K562 (cell line): Measurements from ENCODE around the gene PIGV.

Source experiments
- FOXM1 ChIP-seq, 2 experiments: fragments of 450-650 bp in 1 of 2; sonication (generic) in 1 of 2; formaldehyde crosslinking in 1 of 2; IDR thresholded peaks; 2 replicates each; pipeline versions ENCODE4 v1.6.1 to v1.9.0; 2017 to 2022; ENCODE audit warnings: low read depth in 2 of 2, mild to moderate bottlenecking in 2 of 2, missing genetic modification reagents in 1 of 2, moderate library complexity in 1 of 2
- GATAD2B ChIP-seq: fragments of 450-650 bp; IDR thresholded peaks from 2 replicates; pipeline ENCODE4 v1.6.1; 2017; ENCODE audit warnings: mild to moderate bottlenecking, borderline replicate concordance
- MTA2 ChIP-seq: fragments of 450-650 bp; IDR thresholded peaks from 2 replicates; pipeline ENCODE4 v1.6.1; 2016; ENCODE audit warnings: low read depth
- NRF1 ChIP-seq, 2 experiments: fragments of 450-650 bp; IDR thresholded peaks in 1 of 2; conservative IDR thresholded peaks in 1 of 2; 2 replicates each; pipeline ENCODE4 v1.6.1; 2014; ENCODE audit warnings: mild to moderate bottlenecking in 2 of 2
- POLR2A ChIP-seq: fragments of 450-650 bp; conservative IDR thresholded peaks from 2 replicates; pipeline ENCODE4 v1.6.1; 2016
- TFAM ChIP-seq: fragments of 250-450 bp; sonication (Bioruptor Pico); conservative IDR thresholded peaks from 2 replicates; pipeline ENCODE4 v1.5.0; 2021; ENCODE audit warnings: mild to moderate bottlenecking, moderate library complexity
- YY1 ChIP-seq, 3 experiments: IDR thresholded peaks; 2 replicates each; pipeline ENCODE4 v1.6.1; 2011; ENCODE audit warnings: low read length in 2 of 3, mild to moderate bottlenecking in 2 of 3, moderate library complexity in 2 of 3, borderline replicate concordance in 1 of 3, control low read depth in 1 of 3, low read depth in 1 of 3; ENCODE audit not compliant: insufficient read depth in 3 of 3, insufficient replicate concordance in 2 of 3, control insufficient read depth in 1 of 3, insufficient read length in 1 of 3; ENCODE audit errors: extremely low read depth in 1 of 3
- TF ChIP-seq, protein P1 (sequence below), 3 experiments: IDR thresholded peaks in 2 of 3; conservative IDR thresholded peaks in 1 of 3; 2 replicates each; pipeline ENCODE4 v1.5.1; 2011 to 2012; ENCODE audit warnings: low read length in 3 of 3, mild to moderate bottlenecking in 3 of 3, control low read depth in 2 of 3, improper control_type of control experiment in 1 of 3, inconsistent platforms in 1 of 3, low read depth in 1 of 3, mixed read lengths in 1 of 3, moderate library complexity in 1 of 3; ENCODE audit not compliant: insufficient read depth in 2 of 3

DNA sequence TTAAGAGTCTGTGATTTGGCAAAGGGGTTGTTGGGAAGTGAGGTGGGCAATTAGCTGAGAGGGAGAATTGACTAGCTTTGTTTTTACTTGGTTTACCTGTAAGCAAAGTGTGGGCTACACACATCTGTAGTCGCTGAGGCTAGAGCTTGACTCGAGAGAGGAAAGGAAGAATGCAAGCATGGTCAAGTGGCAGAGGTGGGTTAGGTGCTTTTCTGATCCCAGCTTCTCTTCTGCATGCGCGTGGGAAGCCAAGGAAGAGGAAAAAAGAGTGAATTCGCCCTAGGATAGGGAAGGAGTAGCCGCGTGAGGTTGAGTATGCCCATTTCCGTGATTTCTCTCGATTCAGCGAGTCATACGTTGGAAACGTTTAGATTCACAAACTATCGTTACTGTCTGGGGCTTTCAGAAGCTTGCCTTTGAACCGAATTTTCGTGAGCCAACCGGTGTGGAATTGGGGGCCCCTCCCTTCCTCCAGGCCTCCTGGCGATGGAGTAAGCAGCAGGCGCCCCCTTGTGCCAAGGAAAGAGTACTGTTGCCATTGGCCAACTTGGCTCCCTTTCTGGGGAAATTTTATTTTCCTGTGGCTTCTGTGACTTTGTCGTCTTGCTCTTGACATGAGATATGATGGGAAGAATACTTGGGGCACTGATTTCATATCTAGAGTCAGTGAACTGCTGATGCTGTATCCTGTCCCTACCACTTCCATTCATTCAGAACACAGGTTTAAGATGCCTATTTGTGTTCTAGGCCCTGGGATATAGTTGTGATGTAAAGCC lies 1.3 kb downstream of the PIGV start:
- TF ChIP-seq, protein P1, sequence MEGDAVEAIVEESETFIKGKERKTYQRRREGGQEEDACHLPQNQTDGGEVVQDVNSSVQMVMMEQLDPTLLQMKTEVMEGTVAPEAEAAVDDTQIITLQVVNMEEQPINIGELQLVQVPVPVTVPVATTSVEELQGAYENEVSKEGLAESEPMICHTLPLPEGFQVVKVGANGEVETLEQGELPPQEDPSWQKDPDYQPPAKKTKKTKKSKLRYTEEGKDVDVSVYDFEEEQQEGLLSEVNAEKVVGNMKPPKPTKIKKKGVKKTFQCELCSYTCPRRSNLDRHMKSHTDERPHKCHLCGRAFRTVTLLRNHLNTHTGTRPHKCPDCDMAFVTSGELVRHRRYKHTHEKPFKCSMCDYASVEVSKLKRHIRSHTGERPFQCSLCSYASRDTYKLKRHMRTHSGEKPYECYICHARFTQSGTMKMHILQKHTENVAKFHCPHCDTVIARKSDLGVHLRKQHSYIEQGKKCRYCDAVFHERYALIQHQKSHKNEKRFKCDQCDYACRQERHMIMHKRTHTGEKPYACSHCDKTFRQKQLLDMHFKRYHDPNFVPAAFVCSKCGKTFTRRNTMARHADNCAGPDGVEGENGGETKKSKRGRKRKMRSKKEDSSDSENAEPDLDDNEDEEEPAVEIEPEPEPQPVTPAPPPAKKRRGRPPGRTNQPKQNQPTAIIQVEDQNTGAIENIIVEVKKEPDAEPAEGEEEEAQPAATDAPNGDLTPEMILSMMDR (IDR thresholded peaks at IDR 0.05 in 2 of 3, conservative IDR thresholded peaks at IDR 0.05 in 1 of 3; ENCODE audit: insufficient read depth in 2 of 3, low read depth in 1 of 3, low read length in 3 of 3) = peak; percentile 95 to 99 (median 99)
- TF ChIP-seq NRF1 (conservative IDR thresholded peaks at IDR 0.05 in 1 of 2, IDR thresholded peaks at IDR 0.05 in 1 of 2) = no peak
- TF ChIP-seq MTA2 = no peak
- peak in 2 of 3 experiments; percentile 39 to 48 for TF ChIP-seq YY1 (IDR thresholded peaks at IDR 0.05; ENCODE audit: borderline replicate concordance in 1 of 3, control insufficient read depth in 1 of 3, extremely low read depth in 1 of 3, insufficient read depth in 3 of 3, insufficient read length in 1 of 3, insufficient replicate concordance in 2 of 3, low read depth in 1 of 3, low read length in 2 of 3)
- peak; percentile 57 for TF ChIP-seq POLR2A
- no peak for TF ChIP-seq GATAD2B
- TF ChIP-seq FOXM1 (IDR thresholded peaks at IDR 0.05; ENCODE audit: low read depth) = no peak
- TF ChIP-seq FOXM1 (CRISPR knock-in tag; IDR thresholded peaks at IDR 0.05; ENCODE audit: low read depth) = no peak
- no peak for TF ChIP-seq TFAM (CRISPR knock-in tag)
